ENCODE results near the gene TMEM245.

The TMEM245 gene

DNA sequence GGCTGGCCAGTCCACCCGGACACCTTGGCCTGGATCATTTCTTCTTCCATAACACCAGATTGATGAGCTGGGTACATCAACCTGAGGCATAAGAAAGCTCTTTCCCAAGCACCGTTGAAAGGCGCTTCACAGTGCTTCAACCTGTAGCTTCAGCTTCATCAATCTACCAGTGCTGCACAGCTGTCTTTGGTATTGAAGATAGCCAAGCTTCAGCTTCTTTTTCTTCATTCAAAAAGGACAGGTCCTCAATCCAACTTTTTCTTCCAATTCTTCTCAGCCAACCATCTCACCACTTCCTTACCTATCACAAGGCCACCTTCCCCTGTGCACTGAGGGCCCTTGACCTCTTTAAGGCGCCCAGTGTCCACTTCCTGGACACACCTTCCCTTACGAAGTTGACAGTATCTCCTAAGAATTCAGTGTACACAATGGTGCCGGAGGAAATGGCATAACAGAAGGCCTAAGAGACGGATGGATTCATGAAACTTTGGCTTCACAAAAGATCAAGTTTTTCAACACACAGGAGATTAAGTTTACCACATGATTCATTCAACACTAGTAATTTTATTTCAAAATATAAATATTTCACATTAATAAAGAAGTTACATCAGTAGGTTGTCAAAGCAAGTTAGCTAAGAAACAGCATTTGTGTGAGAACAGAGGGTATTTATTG, 105.0 kb downstream of the TMEM245 start:
- peak overlapping the region; percentile 74 to 90 (median 85); a peak in 17 of 22 replicates for H3K4me2 ChIP-seq
- H3K9ac ChIP-seq, result no peak overlapping the region
- H4K20me1 ChIP-seq, result peaks cover 0 to 25% (median 3%) of the 10 kb centered on the region in 11 experiments; a peak in 5 of 22 replicates
- H3K9me3 ChIP-seq (replicated peaks in 1 of 11), result no peaks in the 10 kb centered on the region
- H3K36me3 ChIP-seq, result peaks cover 0 to 20% (median 12%) of the 10 kb centered on the region in 11 experiments; a peak in 14 of 22 replicates
- peaks cover 60 to 87% (median 77%) of the 10 kb centered on the region in 10 experiments for H3K4me1 ChIP-seq
- H3K27ac ChIP-seq, result peak overlapping the region in 4 of 11 experiments; percentile 37 to 66 (median 48); a peak in 1 of 22 replicates
- H3K4me3 ChIP-seq, result no peak overlapping the region
- no peak for TF ChIP-seq Cebpa-rat (IDR thresholded peaks at IDR 0.05)
- 0 out of 22 replicates have a peak, but pooled peaks cover 0 to 8% (median 0%) of the 10 kb centered on the region in 11 experiments for H3K27me3 ChIP-seq

DNA sequence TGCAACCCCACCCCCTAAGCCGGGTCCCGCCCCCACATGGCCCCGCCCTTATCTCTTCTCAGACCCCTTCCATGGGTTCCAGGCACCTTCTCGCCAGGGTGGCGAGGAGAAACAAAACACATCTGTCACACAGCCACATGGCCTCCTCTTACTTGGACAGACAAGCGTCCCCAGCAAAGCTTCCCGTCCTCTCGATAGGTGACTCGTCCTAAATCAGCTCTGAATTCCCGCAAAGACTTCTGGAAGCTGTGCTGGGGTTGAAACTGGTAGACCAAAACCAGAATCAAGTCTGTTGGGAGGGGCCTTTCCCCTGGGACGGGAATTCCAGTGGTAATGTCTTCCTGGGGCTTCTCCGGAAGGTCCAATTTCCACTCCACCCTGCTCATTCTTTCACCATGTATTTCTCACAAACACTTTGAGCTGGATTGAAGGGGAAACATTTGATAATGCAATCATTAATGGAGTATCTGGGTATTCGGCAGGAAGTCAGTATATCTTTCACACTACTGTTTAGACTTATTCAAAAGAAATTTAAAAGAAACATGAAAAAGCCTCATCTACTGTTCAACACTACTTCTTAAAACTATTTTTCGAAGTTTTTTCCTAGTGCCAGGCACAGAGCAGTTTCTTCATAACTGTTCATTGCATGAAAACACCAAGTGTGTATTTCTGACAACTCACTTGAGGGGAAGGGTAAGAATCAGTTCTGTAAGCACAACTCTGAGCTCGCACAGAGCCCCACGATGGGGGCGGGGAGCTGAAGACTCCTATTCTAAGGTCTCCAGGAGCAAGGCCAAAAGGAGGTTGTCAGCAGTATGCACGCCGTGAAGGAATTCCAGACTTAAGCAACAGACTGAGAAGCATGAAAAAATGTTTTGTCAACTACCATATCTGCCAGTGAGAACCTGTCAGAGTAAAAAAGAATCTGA, 105.8 kb downstream of the TMEM245 start:
- Histone ChIP-seq H3K4me1 (peaks cover 52 to 79% (median 69%) of the 10 kb centered on the region in 10 experiments), H4K20me1 (peaks cover 0 to 25% (median 3%) of the 10 kb centered on the region in 11 experiments; a peak in 5 of 22 replicates), H3K27ac (peak overlapping the region in 8 of 11 experiments; percentile 27 to 66 (median 48); a peak in 14 of 22 replicates), H3K4me2 (peak overlapping the region; percentile 74 to 90 (median 85)), H3K4me3 (peak overlapping the region; percentile 31 to 94 (median 70); a peak in 19 of 20 replicates), H3K36me3 (peaks cover 0 to 13% (median 5%) of the 10 kb centered on the region in 11 experiments; a peak in 14 of 22 replicates), H3K9me3 (replicated peaks in 1 of 11) (no peaks in the 10 kb centered on the region), H3K27me3 (0 out of 22 replicates have a peak, but pooled peaks cover 0 to 8% (median 0%) of the 10 kb centered on the region in 11 experiments), H3K9ac (peak overlapping the region in 10 of 11 experiments; percentile 39 to 60 (median 46); a peak in 17 of 22 replicates)
- TF ChIP-seq Cebpa-rat (IDR thresholded peaks at IDR 0.05), result no peak

DNA sequence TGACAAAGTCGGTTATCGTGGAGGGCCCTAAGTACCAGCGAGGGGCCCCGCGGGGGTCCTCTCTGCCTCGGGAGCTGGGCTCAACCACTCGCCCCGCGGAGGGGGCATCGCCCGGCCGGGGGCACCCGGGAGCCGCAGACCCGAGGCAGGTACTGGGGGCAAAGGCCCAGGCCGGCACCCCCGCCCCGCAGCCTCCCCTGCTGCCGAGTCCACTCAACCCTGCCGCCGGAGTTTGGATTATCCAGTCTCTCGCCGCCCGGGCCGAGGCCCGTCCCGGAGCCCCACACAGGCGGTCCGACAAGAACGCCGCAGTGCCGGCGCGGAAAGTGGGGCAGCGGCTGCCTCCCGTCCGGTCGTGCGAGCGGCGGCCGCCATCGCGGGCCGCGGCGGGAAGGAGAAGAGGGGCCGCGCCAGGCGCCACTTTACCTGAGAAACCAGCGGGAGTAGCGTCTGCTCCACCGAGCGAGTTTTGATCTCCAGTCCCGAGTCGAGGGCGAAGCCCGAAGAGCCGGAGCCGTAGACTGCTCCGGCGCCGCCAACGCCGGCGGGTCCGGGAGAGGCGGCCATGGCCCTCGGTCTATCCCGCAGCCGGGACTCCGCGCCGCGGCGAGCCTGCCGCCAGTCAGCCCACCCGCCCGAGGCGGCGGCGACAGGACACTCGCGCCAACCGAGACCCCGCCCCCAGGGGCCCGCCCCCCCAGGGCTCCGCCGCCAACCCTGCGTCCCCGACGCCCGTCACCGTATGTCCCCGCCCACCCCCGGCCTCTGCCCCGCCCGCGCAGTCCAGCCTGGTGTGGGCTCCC, 106.7 kb downstream of the TMEM245 start, which contains the start of gene CTNNAL1:
Gene CTNNAL1 (minus strand): TSS at position 624 of the 803 bp plus-strand sequence. CDS start 57 bp downstream, at position 567.
- peaks cover 0 to 25% (median 3%) of the 10 kb centered on the region in 11 experiments; a peak in 5 of 22 replicates for H4K20me1 ChIP-seq
- H3K27me3 ChIP-seq, result 0 out of 22 replicates have a peak, but pooled peaks cover 0 to 8% (median 0%) of the 10 kb centered on the region in 11 experiments
- H3K4me1 ChIP-seq, result peaks cover 52 to 70% (median 67%) of the 10 kb centered on the region in 10 experiments
- no peak for TF ChIP-seq Cebpa-rat (IDR thresholded peaks at IDR 0.05)
- peak within 1 kb of the TSS; percentile 6 to 89 (median 85); a peak in 21 of 22 replicates for H3K27ac ChIP-seq
- H3K4me3 ChIP-seq, result peak within 1 kb of the TSS; percentile 80 to 95 (median 90)
- no peaks in the 10 kb centered on the region for H3K9me3 ChIP-seq (replicated peaks in 1 of 11)
- H3K9ac ChIP-seq, result peak within 1 kb of the TSS; percentile 82 to 96 (median 91)
- peaks cover 0 to 15% (median 0%) of the 10 kb centered on the region in 11 experiments; a peak in 3 of 22 replicates for H3K36me3 ChIP-seq
- H3K4me2 ChIP-seq, result peak within 1 kb of the TSS; percentile 86 to 100 (median 97)

DNA sequence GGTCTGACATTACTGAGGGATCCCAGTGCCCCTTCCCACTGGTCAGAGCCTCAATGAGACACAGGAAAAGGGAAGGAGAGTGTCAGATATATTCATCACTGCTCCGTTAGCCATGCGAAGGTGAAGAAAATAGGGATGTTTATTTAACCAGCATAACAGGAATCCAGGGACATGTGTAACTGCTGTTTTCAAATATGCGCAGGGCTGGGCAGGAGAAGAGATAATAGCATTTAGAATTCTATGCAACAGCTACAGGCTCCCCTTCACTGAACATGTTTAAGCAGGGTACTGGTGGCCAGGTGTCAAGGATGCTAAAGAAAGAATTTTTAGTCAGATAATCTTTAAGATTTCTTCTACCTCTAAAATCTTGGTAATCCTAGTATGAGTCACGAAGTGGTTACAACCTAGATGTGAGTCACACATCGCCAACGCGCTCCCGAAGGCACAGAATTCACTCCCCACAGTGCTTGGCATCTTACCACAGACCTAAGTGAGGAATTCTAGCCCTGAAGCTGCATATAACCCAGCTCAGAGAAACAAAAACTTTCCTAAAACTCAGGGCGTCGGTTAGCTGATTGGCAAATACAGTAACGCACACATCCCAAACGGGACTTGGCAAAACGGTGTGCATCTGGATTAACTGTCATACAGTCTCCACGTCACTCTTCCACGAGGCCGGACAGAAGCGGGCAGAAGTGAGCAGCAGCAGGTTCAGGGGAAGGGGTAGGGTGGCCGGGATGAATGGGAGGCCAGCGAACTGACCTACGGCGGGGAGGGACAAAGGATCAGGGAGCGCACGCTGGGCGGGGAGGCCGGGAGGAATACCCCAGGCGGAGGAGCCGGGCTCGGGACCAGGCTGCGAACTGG, 107.5 kb downstream of the TMEM245 start:
- 0 out of 22 replicates have a peak, but pooled peaks cover 0 to under 1% (median 0%) of the 10 kb centered on the region in 11 experiments for H3K9me3 ChIP-seq (replicated peaks in 1 of 11)
- H3K9ac ChIP-seq, result peak overlapping the region; percentile 82 to 96 (median 91)
- H3K27ac ChIP-seq, result peak overlapping the region; percentile 6 to 89 (median 85); a peak in 20 of 22 replicates
- peaks cover 46 to 62% (median 59%) of the 10 kb centered on the region in 10 experiments for H3K4me1 ChIP-seq
- TF ChIP-seq Cebpa-rat (IDR thresholded peaks at IDR 0.05), result no peak
- peak overlapping the region; percentile 79 to 100 (median 97) for H3K4me2 ChIP-seq
- H3K27me3 ChIP-seq, result 0 out of 22 replicates have a peak, but pooled peaks cover 0 to 8% (median 0%) of the 10 kb centered on the region in 11 experiments
- peak overlapping the region; percentile 80 to 95 (median 90) for H3K4me3 ChIP-seq
- peaks cover 0 to 20% (median 0%) of the 10 kb centered on the region in 11 experiments; a peak in 4 of 22 replicates for H3K36me3 ChIP-seq
- H4K20me1 ChIP-seq, result peaks cover 0 to 25% (median 3%) of the 10 kb centered on the region in 11 experiments; a peak in 5 of 22 replicates

DNA sequence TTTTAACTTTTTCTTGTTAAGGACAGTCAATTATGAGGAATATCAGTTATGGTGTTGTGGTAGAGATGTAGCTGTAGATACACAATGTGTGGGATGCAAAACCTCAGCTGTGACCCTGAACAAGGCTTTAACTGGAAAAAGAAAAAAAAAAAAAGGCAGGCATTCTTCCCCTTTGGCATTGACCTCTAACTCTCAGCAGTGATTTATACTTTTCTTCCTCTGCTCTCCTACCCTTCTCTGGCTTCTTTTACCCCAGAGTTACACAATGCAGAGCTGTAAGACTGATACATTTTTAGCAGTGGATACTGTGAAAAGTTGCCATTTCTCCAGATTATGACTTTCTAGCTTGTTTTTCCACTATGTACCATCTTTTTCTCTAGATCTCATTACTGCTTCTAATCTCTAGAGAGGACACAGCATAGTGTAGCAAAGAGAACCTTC, 108.5 kb downstream of the TMEM245 start:
- TF ChIP-seq Cebpa-rat (IDR thresholded peaks at IDR 0.05), result no peak
- H3K9me3 ChIP-seq (replicated peaks in 1 of 11), result peaks cover 0 to 10% (median 0%) of the 10 kb centered on the region in 11 experiments; a peak in 3 of 22 replicates

DNA sequence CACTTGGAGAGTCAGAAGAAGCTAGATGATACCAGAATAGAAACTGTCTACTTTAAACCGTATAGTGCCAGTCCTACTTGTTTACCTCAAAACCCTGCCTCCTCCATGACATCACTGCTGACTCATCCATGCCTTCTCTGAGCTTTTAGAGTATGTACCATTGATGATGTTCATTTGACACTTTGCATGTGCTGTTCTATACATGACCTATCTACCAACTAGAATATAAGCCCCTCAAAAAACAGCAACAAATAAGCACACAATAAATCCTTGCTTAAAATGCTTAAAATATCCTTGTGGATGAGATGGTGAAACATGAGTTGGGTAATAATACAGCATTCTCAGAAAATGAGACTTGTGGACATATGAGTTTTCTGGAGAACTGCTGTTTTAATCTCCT, 109.0 kb downstream of the TMEM245 start:
- Histone ChIP-seq H3K36me3 (peaks cover 0 to 31% (median 4%) of the 10 kb centered on the region in 11 experiments; a peak in 9 of 22 replicates), H3K27me3 (0 out of 22 replicates have a peak, but pooled peaks cover 0 to 8% (median 0%) of the 10 kb centered on the region in 11 experiments), H4K20me1 (peaks cover 0 to 25% (median 3%) of the 10 kb centered on the region in 11 experiments; a peak in 5 of 22 replicates), H3K9me3 (replicated peaks in 1 of 11) (peaks cover 0 to 11% (median under 1%) of the 10 kb centered on the region in 11 experiments; a peak in 5 of 22 replicates), H3K4me3 (no peak overlapping the region), H3K27ac (0 out of 22 replicates have a peak overlapping the region, but pooled peaks of 1 of the 11 experiments have one; percentile 14), H3K4me2 (peak overlapping the region; percentile 79 to 100 (median 97); a peak in 18 of 22 replicates), H3K4me1 (peaks cover 31 to 47% (median 44%) of the 10 kb centered on the region in 10 experiments), H3K9ac (peak overlapping the region in 1 of 11 experiments; percentile 95; a peak in 1 of 22 replicates)
- no peak for TF ChIP-seq Cebpa-rat (IDR thresholded peaks at IDR 0.05)

More for the DNA sequence above, 108.5 kb downstream of the TMEM245 start:
- Histone ChIP-seq H3K36me3 (peaks cover 0 to 30% (median 4%) of the 10 kb centered on the region in 11 experiments; a peak in 9 of 22 replicates), H3K4me1 (peaks cover 36 to 52% (median 49%) of the 10 kb centered on the region in 10 experiments), H3K9ac (peak overlapping the region in 2 of 11 experiments; percentile 95 to 96; a peak in 1 of 22 replicates), H3K27ac (peak overlapping the region in 1 of 11 experiments; percentile 14; a peak in 2 of 22 replicates), H3K4me3 (peak overlapping the region in 4 of 10 experiments; percentile 88 to 95 (median 92); a peak in 2 of 20 replicates), H4K20me1 (peaks cover 0 to 25% (median 3%) of the 10 kb centered on the region in 11 experiments; a peak in 5 of 22 replicates), H3K4me2 (peak overlapping the region; percentile 79 to 100 (median 97)), H3K27me3 (0 out of 22 replicates have a peak, but pooled peaks cover 0 to 8% (median 0%) of the 10 kb centered on the region in 11 experiments)
